Mesendoderm (in vitro differentiated cells): Measurements from ENCODE around the gene FBXL14.

Experiments used
- DNase-seq: peaks from one replicate; pipeline ENCODE4 v3.0.0; 2013
- H2AK5ac ChIP-seq: 2 replicates; pipeline ENCODE4 v1.6.1; 2013; ENCODE audit warnings: low read length, inconsistent platforms
- H2BK120ac ChIP-seq: 2 replicates; pipeline ENCODE4 v1.6.1; 2013; ENCODE audit warnings: low read depth, mild to moderate bottlenecking, low read length, moderate library complexity, mixed read lengths
- H2BK15ac ChIP-seq: replicated peaks from 2 replicates; pipeline ENCODE4 v1.6.1; 2013; ENCODE audit warnings: low read depth, mild to moderate bottlenecking, moderate library complexity
- H2BK5ac ChIP-seq: 2 replicates; pipeline ENCODE4 v1.6.1; 2013; ENCODE audit warnings: low read length, inconsistent platforms
- H3K18ac ChIP-seq: 2 replicates; pipeline ENCODE4 v1.6.1; 2013; ENCODE audit warnings: mild to moderate bottlenecking, low read length, mixed read lengths
- H3K23ac ChIP-seq: one replicate; pipeline ENCODE4 v1.6.1; 2013; ENCODE audit warnings: low read length
- H3K27ac ChIP-seq: 2 replicates; pipeline ENCODE4 v1.5.1; 2013; ENCODE audit warnings: low read depth, mild to moderate bottlenecking, inconsistent platforms, low read length, moderate library complexity
- H3K27me3 ChIP-seq: 2 replicates; pipeline ENCODE4 v1.6.1; 2013; ENCODE audit warnings: low read length, control low read depth, mild to moderate bottlenecking, inconsistent platforms; ENCODE audit not compliant: insufficient read depth, poor library complexity
- H3K36me3 ChIP-seq: 2 replicates; pipeline ENCODE4 v1.6.1; 2013; ENCODE audit warnings: low read length, inconsistent platforms; ENCODE audit not compliant: control insufficient read depth, insufficient read depth
- H3K4ac ChIP-seq: one replicate; pipeline ENCODE4 v1.6.1; 2013; ENCODE audit warnings: low read depth, mild to moderate bottlenecking, low read length, moderate library complexity
- H3K4me1 ChIP-seq: 2 replicates; pipeline ENCODE4 v1.6.1; 2013; ENCODE audit warnings: low read depth, low read length, inconsistent platforms; ENCODE audit not compliant: control insufficient read depth
- H3K4me2 ChIP-seq: 2 replicates; pipeline ENCODE4 v1.6.1; 2013; ENCODE audit warnings: low read length
- H3K4me3 ChIP-seq: 2 replicates; pipeline ENCODE4 v1.5.1; 2013; ENCODE audit warnings: mild to moderate bottlenecking, low read length
- H3K56ac ChIP-seq: one replicate; pipeline ENCODE4 v1.6.1; 2013; ENCODE audit warnings: low read length
- H3K79me1 ChIP-seq: 2 replicates; pipeline ENCODE4 v1.6.1; 2013; ENCODE audit warnings: low read length, inconsistent platforms
- H3K79me2 ChIP-seq: 2 replicates; pipeline ENCODE4 v1.6.1; 2013; ENCODE audit warnings: mild to moderate bottlenecking, low read length; ENCODE audit not compliant: control insufficient read depth, insufficient read depth
- H3K9ac ChIP-seq: 2 replicates; pipeline ENCODE4 v1.6.1; 2013; ENCODE audit warnings: low read length, inconsistent platforms
- H4K5ac ChIP-seq: one replicate; pipeline ENCODE4 v1.6.1; 2013; ENCODE audit warnings: low read length
- H4K8ac ChIP-seq: one replicate; pipeline ENCODE4 v1.6.1; 2013; ENCODE audit warnings: low read depth, mild to moderate bottlenecking, control low read depth, low read length, moderate library complexity
- WGBS: extraction: QIAGEN DNeasy Blood & Tissue Kit; methylation state at CpG from one replicate; pipeline ENCODE4 v1.1.7; 2013; ENCODE audit warnings: low lambda C conversion rate, missing lambda C conversion rate; ENCODE audit not compliant: insufficient coverage; ENCODE audit errors: extremely low coverage; 5-methylcytosine and 5-hydroxymethylcytosine counted together

The FBXL14 gene

GRCh38 chr12:1532375-1533165, 61.8 kb downstream of the FBXL14 start:
- Histone ChIP-seq H3K79me2 (no peaks in the 10 kb centered on the region), H3K4me1 (no peaks in the 10 kb centered on the region), H2AK5ac (no peak overlapping the region), H3K4me3 (no peak overlapping the region), H3K79me1 (no peaks in the 10 kb centered on the region), H3K23ac (no peak overlapping the region), H3K4me2 (no peak overlapping the region), H3K4ac (no peak overlapping the region), H3K18ac (no peak overlapping the region), H3K9ac (no peak overlapping the region), H2BK5ac (no peak overlapping the region), H3K56ac (no peak overlapping the region), H2BK120ac (no peak overlapping the region), H4K5ac (no peak overlapping the region), H4K8ac (no peak overlapping the region), H2BK15ac (no peak overlapping the region), H3K36me3 (no peaks in the 10 kb centered on the region), H3K27ac (no peak overlapping the region), H3K27me3 (peaks cover 32% of the 10 kb centered on the region)
- no CpG with 5 or more reads among the region's 11 CpGs for WGBS
- no peak for DNase-seq

GRCh38 chr12:1531654-1532374, 62.6 kb downstream of the FBXL14 start:
- no peak overlapping the region for H3K4me3 ChIP-seq
- no peaks in the 10 kb centered on the region for H3K79me2 ChIP-seq
- H3K27me3 ChIP-seq, result peaks cover 32% of the 10 kb centered on the region
- no CpG with 5 or more reads among the region's 26 CpGs for WGBS
- H2BK120ac ChIP-seq, result no peak overlapping the region
- H3K4ac ChIP-seq, result no peak overlapping the region
- peak overlapping the region; percentile 50 for H3K4me2 ChIP-seq
- no peak overlapping the region for H3K18ac ChIP-seq
- H4K5ac ChIP-seq, result no peak overlapping the region
- no peak overlapping the region for H2BK5ac ChIP-seq
- H3K9ac ChIP-seq, result no peak overlapping the region
- no peak overlapping the region for H2BK15ac ChIP-seq
- H4K8ac ChIP-seq, result no peak overlapping the region
- H3K56ac ChIP-seq, result no peak overlapping the region
- DNase-seq, result no peak
- no peaks in the 10 kb centered on the region for H3K36me3 ChIP-seq
- no peaks in the 10 kb centered on the region for H3K79me1 ChIP-seq
- H2AK5ac ChIP-seq, result no peak overlapping the region
- no peak overlapping the region for H3K27ac ChIP-seq
- H3K4me1 ChIP-seq, result no peaks in the 10 kb centered on the region
- H3K23ac ChIP-seq, result peak overlapping the region; percentile 81

- Histone ChIP-seq H2BK15ac (no peak overlapping the region), H4K8ac (no peak overlapping the region), H3K23ac (peak overlapping the region; percentile 81), H3K79me1 (no peaks in the 10 kb centered on the region), H3K18ac (peak overlapping the region; percentile 70), H2BK5ac (no peak overlapping the region), H2AK5ac (no peak overlapping the region), H3K56ac (peak overlapping the region; percentile 37), H2BK120ac (no peak overlapping the region), H3K4me3 (no peak overlapping the region), H3K36me3 (no peaks in the 10 kb centered on the region), H3K27ac (no peak overlapping the region), H4K5ac (no peak overlapping the region), H3K4ac (no peak overlapping the region), H3K27me3 (peaks cover 32% of the 10 kb centered on the region), H3K4me2 (peak overlapping the region; percentile 50), H3K4me1 (no peaks in the 10 kb centered on the region), H3K9ac (peak overlapping the region; percentile 34), H3K79me2 (no peaks in the 10 kb centered on the region)
- no CpG with 5 or more reads among the region's 56 CpGs for WGBS
- no peak for DNase-seq
Measured at GRCh38 chr12:1531153-1531653, 63.2 kb downstream of the FBXL14 start.

- Histone ChIP-seq H3K56ac (peak overlapping the region; percentile 60), H3K79me2 (no peaks in the 10 kb centered on the region), H2BK5ac (no peak overlapping the region), H2BK15ac (no peak overlapping the region), H3K27ac (no peak overlapping the region), H3K79me1 (no peaks in the 10 kb centered on the region), H3K18ac (peak overlapping the region; percentile 70), H3K4me3 (no peak overlapping the region), H3K36me3 (no peaks in the 10 kb centered on the region), H2AK5ac (no peak overlapping the region), H4K5ac (no peak overlapping the region), H2BK120ac (no peak overlapping the region), H4K8ac (no peak overlapping the region), H3K9ac (peak overlapping the region; percentile 50), H3K4ac (no peak overlapping the region), H3K4me2 (peak overlapping the region; percentile 31), H3K4me1 (no peaks in the 10 kb centered on the region), H3K27me3 (peaks cover 32% of the 10 kb centered on the region), H3K23ac (no peak overlapping the region)
- DNase-seq, result no peak
- WGBS, result no CpG with 5 or more reads among the region's 99 CpGs
Measured at GRCh38 chr12:1530592-1531152, 63.7 kb downstream of the FBXL14 start.

- Histone ChIP-seq H3K4me1 (no peaks in the 10 kb centered on the region), H3K27me3 (peaks cover 32% of the 10 kb centered on the region), H3K79me2 (no peaks in the 10 kb centered on the region), H3K9ac (peak overlapping the region; percentile 50), H3K4me3 (peak overlapping the region; percentile 17), H3K79me1 (no peaks in the 10 kb centered on the region), H2BK15ac (no peak overlapping the region), H3K4ac (no peak overlapping the region), H3K4me2 (peak overlapping the region; percentile 54), H3K56ac (peak overlapping the region; percentile 60), H4K5ac (no peak overlapping the region), H2BK5ac (no peak overlapping the region), H3K23ac (peak overlapping the region; percentile 24), H4K8ac (no peak overlapping the region), H3K18ac (peak overlapping the region; percentile 43), H2BK120ac (no peak overlapping the region), H2AK5ac (no peak overlapping the region), H3K27ac (no peak overlapping the region), H3K36me3 (no peaks in the 10 kb centered on the region)
- DNase-seq, result no peak
- WGBS, result no CpG with 5 or more reads among the region's 101 CpGs
Measured at GRCh38 chr12:1529862-1530591, 64.4 kb downstream of the FBXL14 start.
